ENCODE measurements around the gene PPM1E.

DNA sequence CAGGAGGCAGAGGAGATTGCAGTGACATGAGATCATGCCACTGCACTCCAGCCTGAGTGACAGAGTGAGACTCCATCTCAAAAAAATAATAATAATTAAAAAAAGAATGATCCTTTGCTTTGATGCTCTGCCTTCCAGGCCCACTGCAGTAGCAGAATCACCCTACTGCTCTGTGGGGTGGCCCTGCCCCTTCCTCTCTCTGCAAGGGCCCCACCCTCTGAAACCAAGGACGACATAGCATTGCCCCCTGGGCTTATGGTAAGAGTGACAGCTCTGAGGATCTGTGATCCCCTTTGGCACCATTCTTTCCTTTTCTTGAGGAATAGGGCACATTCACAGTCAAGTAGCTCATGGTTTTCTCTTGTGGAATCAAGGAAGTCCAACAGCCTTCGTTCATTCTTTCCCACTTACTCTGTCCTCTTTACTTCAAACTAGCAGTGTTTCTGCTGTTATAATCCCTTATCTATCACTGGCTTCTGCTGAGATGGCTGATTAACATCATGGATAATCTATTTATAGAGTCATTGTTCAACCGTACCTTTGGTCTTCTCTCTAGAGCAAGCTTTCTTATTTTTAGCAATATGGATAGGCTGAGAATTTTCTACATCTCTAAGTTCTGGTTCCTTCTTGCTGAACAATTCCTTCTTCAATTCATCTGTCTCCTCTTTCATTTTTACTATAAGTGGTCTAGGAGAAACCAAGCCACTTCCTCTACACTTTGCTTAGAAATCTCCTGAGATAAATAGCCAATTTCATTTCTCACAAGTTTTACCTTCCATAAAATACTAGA lies 49.1 kb upstream of the PPM1E start:
- TF ChIP-seq, protein P1, sequence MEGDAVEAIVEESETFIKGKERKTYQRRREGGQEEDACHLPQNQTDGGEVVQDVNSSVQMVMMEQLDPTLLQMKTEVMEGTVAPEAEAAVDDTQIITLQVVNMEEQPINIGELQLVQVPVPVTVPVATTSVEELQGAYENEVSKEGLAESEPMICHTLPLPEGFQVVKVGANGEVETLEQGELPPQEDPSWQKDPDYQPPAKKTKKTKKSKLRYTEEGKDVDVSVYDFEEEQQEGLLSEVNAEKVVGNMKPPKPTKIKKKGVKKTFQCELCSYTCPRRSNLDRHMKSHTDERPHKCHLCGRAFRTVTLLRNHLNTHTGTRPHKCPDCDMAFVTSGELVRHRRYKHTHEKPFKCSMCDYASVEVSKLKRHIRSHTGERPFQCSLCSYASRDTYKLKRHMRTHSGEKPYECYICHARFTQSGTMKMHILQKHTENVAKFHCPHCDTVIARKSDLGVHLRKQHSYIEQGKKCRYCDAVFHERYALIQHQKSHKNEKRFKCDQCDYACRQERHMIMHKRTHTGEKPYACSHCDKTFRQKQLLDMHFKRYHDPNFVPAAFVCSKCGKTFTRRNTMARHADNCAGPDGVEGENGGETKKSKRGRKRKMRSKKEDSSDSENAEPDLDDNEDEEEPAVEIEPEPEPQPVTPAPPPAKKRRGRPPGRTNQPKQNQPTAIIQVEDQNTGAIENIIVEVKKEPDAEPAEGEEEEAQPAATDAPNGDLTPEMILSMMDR (IDR thresholded peaks at IDR 0.05): no peak
- TF ChIP-seq EP300 (IDR thresholded peaks at IDR 0.05) (no peak), POLR2A (IDR thresholded peaks at IDR 0.05) (no peak)
